GM12874 (cell line): Measurements from ENCODE around the gene HNRNPU.

Source experiments
- CTCF ChIP-seq: IDR thresholded peaks from 2 replicates; pipeline ENCODE4 v1.5.1; 2011; ENCODE audit warnings: low read depth, mild to moderate bottlenecking, control low read depth, low read length, moderate library complexity; ENCODE audit not compliant: insufficient read depth

The HNRNPU gene

GRCh38 chr1:244820131-244820530 lies 44.2 kb downstream of the HNRNPU start:
- no peak for TF ChIP-seq CTCF

DNA sequence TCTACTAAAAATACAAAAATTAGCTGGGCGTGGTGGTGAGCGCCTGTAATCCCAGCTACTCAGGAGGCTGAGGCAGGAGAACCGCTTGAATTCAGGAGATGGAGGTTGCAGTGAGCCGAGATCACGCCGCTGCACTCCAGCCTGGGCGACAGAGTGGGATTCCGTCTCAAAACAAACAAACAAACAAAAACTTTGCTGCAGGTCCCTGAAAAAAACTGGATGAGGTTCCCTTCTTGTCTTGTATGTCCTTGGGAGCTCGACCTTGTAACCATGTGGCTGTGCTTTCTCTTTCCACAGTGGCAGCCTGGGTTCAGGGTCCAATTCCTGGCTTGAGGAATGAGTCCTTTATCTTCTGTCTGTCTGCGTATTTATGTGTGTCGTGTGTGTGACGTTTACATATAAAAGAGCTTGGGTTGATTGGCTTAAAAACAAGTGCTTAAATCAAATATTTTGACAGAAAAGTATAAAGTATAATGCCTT lies 46.9 kb downstream of the HNRNPU start:
- no peak for TF ChIP-seq CTCF

DNA sequence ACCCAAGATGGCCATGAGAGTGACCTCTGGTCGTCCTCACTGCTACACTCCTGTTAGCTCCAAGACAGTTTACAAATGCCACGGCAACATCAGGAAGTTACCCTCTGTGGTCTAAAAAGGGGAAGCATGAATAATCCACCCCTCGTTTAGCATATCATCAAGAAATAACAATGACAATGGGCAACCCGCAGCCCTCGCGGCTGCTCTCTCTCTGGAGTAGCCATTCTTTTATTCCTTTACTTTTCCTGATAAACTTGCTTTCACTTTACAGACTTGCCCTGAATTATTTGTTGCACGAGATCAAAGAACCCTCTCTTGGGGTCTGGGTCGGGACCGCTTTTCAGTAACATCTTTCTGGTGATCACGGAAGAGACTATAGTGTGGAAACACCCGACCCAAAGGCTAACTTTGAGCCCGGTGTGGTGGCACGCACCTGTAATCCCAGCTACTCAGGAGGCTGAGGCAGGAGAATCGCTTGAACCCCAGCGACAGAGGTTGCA lies 48.7 kb downstream of the HNRNPU start:
- TF ChIP-seq CTCF, result no peak

- no peak for TF ChIP-seq CTCF
Measured at GRCh38 chr1:244813327-244813726, 51.0 kb downstream of the HNRNPU start.

DNA sequence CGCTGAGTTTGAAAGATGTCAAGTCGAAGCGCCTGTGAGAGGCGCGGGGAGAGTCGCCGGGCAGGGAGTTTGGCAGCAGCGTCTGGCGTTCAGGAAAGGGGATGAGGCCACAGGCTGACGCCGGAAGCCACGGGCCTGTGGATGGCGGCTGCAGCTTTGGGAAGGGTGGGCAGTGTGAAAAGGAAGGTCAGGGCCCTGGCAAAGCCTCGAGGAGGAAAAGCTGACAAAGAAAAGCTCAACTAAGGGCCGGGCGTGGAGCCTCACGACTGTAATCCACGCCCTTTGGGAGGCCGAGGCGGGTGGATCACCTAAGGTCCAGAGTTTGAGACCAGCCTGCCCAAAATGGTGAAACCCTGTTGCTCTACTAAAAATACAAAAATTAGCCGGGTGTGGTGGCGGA lies 54.1 kb downstream of the HNRNPU start:
- TF ChIP-seq CTCF, result no peak

GRCh38 chr1:244807138-244807537 lies 57.2 kb downstream of the HNRNPU start:
- TF ChIP-seq CTCF, result no peak

- TF ChIP-seq CTCF, result no peak
Measured at GRCh38 chr1:244804841-244805240, 59.5 kb downstream of the HNRNPU start.
